Mesothelial cell of epicardium (in vitro differentiated cells): Measurements from ENCODE around the gene SMYD5. TPM values are rescaled to one million over a fixed set of nuclear protein-coding genes. Genes with fewer than 3 reads are reported as not detected.

Source experiments
- DNase-seq, 2 experiments: peaks; one replicate each; pipeline ENCODE4 v3.0.0; 2021; ENCODE audit warnings: low spot score in 2 of 2; ENCODE audit not compliant: unreplicated experiment in 2 of 2
- H3K27ac Mint-ChIP-seq: 2 replicates; pipeline ENCODE4 v1.8.0; 2021; ENCODE audit warnings: mixed read lengths
- H3K27me3 Mint-ChIP-seq: 2 replicates; pipeline ENCODE4 v1.8.0; 2021; ENCODE audit warnings: low read depth, mixed read lengths
- H3K36me3 Mint-ChIP-seq: 2 replicates; pipeline ENCODE4 v1.8.0; 2021; ENCODE audit warnings: mixed read lengths
- H3K4me1 Mint-ChIP-seq: 2 replicates; pipeline ENCODE4 v1.8.0; 2021; ENCODE audit warnings: mixed read lengths
- H3K4me3 Mint-ChIP-seq: 2 replicates; pipeline ENCODE4 v1.8.0; 2021; ENCODE audit warnings: mild to moderate bottlenecking, moderate library complexity, mixed read lengths
- H3K9me3 Mint-ChIP-seq: 2 replicates; pipeline ENCODE4 v1.8.0; 2021; ENCODE audit warnings: mixed read lengths
- total RNA-seq: library from RNA; stranded (reverse); gene quantifications from 3 replicates; pipeline ENCODE4 v1.2.1, GENCODE V29; 2021
- TF ChIP-seq, protein P1 (sequence below): fragments of 200-600 bp; sonication (generic); IDR thresholded peaks from one replicate; pipeline ENCODE4 v1.5.0; 2021; ENCODE audit warnings: antibody characterized with exemption; ENCODE audit not compliant: unreplicated experiment

The SMYD5 gene
- total RNA-seq, 1 donor from 2014 or later: 34.2 TPM

DNA sequence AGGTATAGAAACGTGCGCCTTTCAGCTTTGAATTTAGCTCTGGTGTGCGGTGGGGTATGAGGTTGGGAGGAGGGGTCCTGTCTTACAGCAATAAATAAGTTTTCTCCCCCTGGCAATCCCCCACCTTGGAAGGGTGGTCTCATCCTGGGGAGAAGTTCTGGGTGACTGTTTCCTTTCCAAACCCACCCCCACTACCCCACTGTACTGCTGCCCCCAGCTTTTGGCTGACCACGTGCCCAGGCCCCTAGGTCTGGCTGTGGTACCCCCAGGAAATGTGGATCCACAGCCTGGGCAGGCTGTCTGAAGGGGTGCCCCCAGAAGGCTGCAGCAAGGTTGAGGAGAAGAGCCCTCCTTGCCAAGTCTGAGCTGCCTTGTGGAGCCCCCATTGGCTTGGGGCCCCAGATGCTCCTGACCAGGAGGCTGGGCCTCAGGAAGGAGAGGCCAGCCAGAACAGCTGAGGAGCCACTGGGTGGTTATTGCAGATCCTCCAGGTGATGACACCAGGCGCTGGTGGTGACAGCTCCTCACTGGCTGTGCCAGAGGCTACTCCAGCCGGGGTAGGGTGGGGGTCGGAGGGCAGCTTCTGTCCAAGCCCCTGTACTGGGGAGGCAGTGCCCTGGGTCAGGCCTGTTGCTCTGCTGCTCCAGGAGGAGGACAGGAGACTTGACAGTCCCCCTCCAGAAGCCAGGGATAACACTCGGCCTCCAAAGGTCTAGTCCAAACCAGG, 44.3 kb downstream of the SMYD5 start:
- no peak overlapping the region for H3K27ac Mint-ChIP-seq
- DNase-seq: no peak
- TF ChIP-seq, protein P1, sequence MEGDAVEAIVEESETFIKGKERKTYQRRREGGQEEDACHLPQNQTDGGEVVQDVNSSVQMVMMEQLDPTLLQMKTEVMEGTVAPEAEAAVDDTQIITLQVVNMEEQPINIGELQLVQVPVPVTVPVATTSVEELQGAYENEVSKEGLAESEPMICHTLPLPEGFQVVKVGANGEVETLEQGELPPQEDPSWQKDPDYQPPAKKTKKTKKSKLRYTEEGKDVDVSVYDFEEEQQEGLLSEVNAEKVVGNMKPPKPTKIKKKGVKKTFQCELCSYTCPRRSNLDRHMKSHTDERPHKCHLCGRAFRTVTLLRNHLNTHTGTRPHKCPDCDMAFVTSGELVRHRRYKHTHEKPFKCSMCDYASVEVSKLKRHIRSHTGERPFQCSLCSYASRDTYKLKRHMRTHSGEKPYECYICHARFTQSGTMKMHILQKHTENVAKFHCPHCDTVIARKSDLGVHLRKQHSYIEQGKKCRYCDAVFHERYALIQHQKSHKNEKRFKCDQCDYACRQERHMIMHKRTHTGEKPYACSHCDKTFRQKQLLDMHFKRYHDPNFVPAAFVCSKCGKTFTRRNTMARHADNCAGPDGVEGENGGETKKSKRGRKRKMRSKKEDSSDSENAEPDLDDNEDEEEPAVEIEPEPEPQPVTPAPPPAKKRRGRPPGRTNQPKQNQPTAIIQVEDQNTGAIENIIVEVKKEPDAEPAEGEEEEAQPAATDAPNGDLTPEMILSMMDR: no peak

GRCh38 chr2:73258913-73259215, 44.8 kb downstream of the SMYD5 start:
- H3K36me3 Mint-ChIP-seq: no peaks in the 10 kb centered on the region
- H3K27me3 Mint-ChIP-seq: peaks cover 3% of the 10 kb centered on the region
- DNase-seq: no peak
- H3K4me3 Mint-ChIP-seq: no peak overlapping the region
- TF ChIP-seq, protein P1: no peak
- no peaks in the 10 kb centered on the region for H3K4me1 Mint-ChIP-seq
- no peak overlapping the region for H3K27ac Mint-ChIP-seq
- no peaks in the 10 kb centered on the region for H3K9me3 Mint-ChIP-seq

More for the DNA sequence above, 44.3 kb downstream of the SMYD5 start:
- Mint-ChIP-seq H3K9me3 (no peaks in the 10 kb centered on the region), H3K27me3 (peaks cover 2% of the 10 kb centered on the region), H3K36me3 (peaks cover 2% of the 10 kb centered on the region), H3K4me3 (no peak overlapping the region), H3K4me1 (no peaks in the 10 kb centered on the region)

GRCh38 chr2:73259276-73259675, 45.2 kb downstream of the SMYD5 start:
- no peak for DNase-seq
- H3K36me3 Mint-ChIP-seq: no peaks in the 10 kb centered on the region
- H3K4me3 Mint-ChIP-seq: no peak overlapping the region
- H3K4me1 Mint-ChIP-seq: no peaks in the 10 kb centered on the region
- TF ChIP-seq, protein P1: no peak
- H3K27me3 Mint-ChIP-seq: peaks cover 3% of the 10 kb centered on the region
- no peaks in the 10 kb centered on the region for H3K9me3 Mint-ChIP-seq
- H3K27ac Mint-ChIP-seq: no peak overlapping the region

GRCh38 chr2:73259704-73260337, 45.8 kb downstream of the SMYD5 start:
- Mint-ChIP-seq H3K4me3 (no peak overlapping the region), H3K4me1 (no peaks in the 10 kb centered on the region), H3K36me3 (no peaks in the 10 kb centered on the region), H3K27me3 (peaks cover 3% of the 10 kb centered on the region), H3K27ac (no peak overlapping the region), H3K9me3 (no peaks in the 10 kb centered on the region)
- DNase-seq: no peak
- TF ChIP-seq, protein P1: no peak

- H3K4me3 Mint-ChIP-seq: no peak overlapping the region
- no peak overlapping the region for H3K27ac Mint-ChIP-seq
- TF ChIP-seq, protein P1: no peak
- H3K9me3 Mint-ChIP-seq: no peaks in the 10 kb centered on the region
- peaks cover 3% of the 10 kb centered on the region for H3K27me3 Mint-ChIP-seq
- no peaks in the 10 kb centered on the region for H3K36me3 Mint-ChIP-seq
- no peaks in the 10 kb centered on the region for H3K4me1 Mint-ChIP-seq
- no peak for DNase-seq
Measured at GRCh38 chr2:73260338-73260984, 46.4 kb downstream of the SMYD5 start.
